Hepatocyte (in vitro differentiated cells): ENCODE measurements around the gene RAB11FIP5. TPM values are rescaled to one million over a fixed set of nuclear protein-coding genes. Genes with fewer than 3 reads are reported as not detected.
"Not testable (repeated sequence)": the region's sequence is repeated elsewhere in the genome, so short reads cannot be mapped to it uniquely, and the experiment has no call there.

ENCODE experiments used
- DNase-seq: peaks from one replicate; pipeline ENCODE4 v3.0.0-alpha.2; 2016; ENCODE audit warnings: low spot score
- H2AFZ ChIP-seq: fragments of 200-600 bp; sonication (generic); 2 replicates; pipeline ENCODE4 v1.6.0; 2016; ENCODE audit warnings: antibody characterized with exemption, mild to moderate bottlenecking
- H3K27ac ChIP-seq: fragments of 200-600 bp; sonication (generic); 2 replicates; pipeline ENCODE4 v1.5.1; 2016; ENCODE audit warnings: mild to moderate bottlenecking
- H3K27me3 ChIP-seq: fragments of 200-600 bp; sonication (generic); 2 replicates; pipeline ENCODE4 v1.6.1; 2016
- H3K36me3 ChIP-seq: fragments of 200-600 bp; sonication (generic); replicated peaks from 2 replicates; pipeline ENCODE4 v1.5.1; 2016; ENCODE audit warnings: low read depth; ENCODE audit not compliant: insufficient read depth
- H3K4me1 ChIP-seq: fragments of 200-600 bp; sonication (generic); 2 replicates; pipeline ENCODE4 v1.5.1; 2016; ENCODE audit warnings: mild to moderate bottlenecking, moderate library complexity; ENCODE audit not compliant: insufficient read depth
- H3K4me2 ChIP-seq: fragments of 200-600 bp; sonication (generic); 2 replicates; pipeline ENCODE4 v1.6.0; 2016
- H3K4me3 ChIP-seq: fragments of 200-600 bp; sonication (generic); 2 replicates; pipeline ENCODE4 v1.5.1; 2016; ENCODE audit warnings: mild to moderate bottlenecking
- H3K79me2 ChIP-seq: fragments of 200-600 bp; sonication (generic); 2 replicates; pipeline ENCODE4 v1.6.0; 2017; ENCODE audit warnings: mild to moderate bottlenecking
- H3K9me2 ChIP-seq: fragments of 200-600 bp; sonication (generic); replicated peaks from 2 replicates; pipeline ENCODE4 v1.6.0; 2017; ENCODE audit warnings: mild to moderate bottlenecking; ENCODE audit not compliant: insufficient read depth
- H3K9me3 ChIP-seq: fragments of 200-600 bp; sonication (generic); 2 replicates; pipeline ENCODE4 v1.5.1; 2016; ENCODE audit warnings: low read depth, mild to moderate bottlenecking
- H4K20me1 ChIP-seq: fragments of 200-600 bp; sonication (generic); 2 replicates; pipeline ENCODE4 v1.6.0; 2016; ENCODE audit warnings: mild to moderate bottlenecking; ENCODE audit not compliant: insufficient read depth, poor library complexity, severe bottlenecking
- EZH2 ChIP-seq: fragments of 200-600 bp; sonication (generic); IDR thresholded peaks from 2 replicates; pipeline ENCODE4 v1.6.1; 2016; ENCODE audit warnings: antibody characterized with exemption, mild to moderate bottlenecking, borderline replicate concordance
- EZH2phosphoT487 ChIP-seq: fragments of 200-600 bp; sonication (generic); IDR thresholded peaks from one replicate; pipeline ENCODE4 v1.6.1; 2018; ENCODE audit warnings: antibody characterized with exemption, mild to moderate bottlenecking, low read depth, moderate library complexity; ENCODE audit not compliant: unreplicated experiment, severe bottlenecking
- WGBS: methylation state at CpG from one replicate; pipeline ENCODE4 v1.1.6; 2016; ENCODE audit warnings: low lambda C conversion rate; ENCODE audit errors: missing lambda C conversion rate; 5-methylcytosine and 5-hydroxymethylcytosine counted together
- polyA plus RNA-seq: library from polyadenylated mRNA; unstranded; fragments of >200 nt; fragmentation: Nextera tagmentation; extraction: Ambion mirVana; gene quantifications from 2 replicates; pipeline ENCODE4 v1.2.1, GENCODE V29; 2016
- total RNA-seq: library from RNA; depleted of rRNA; stranded (reverse); fragments of >200 nt; gene quantifications from 2 replicates; pipeline ENCODE4 v1.2.3, GENCODE V29; 2014
- TF ChIP-seq, protein P1 (sequence below): fragments of 200-600 bp; sonication (generic); IDR thresholded peaks from 2 replicates; pipeline ENCODE4 v1.5.1; 2016; ENCODE audit warnings: antibody characterized with exemption, mild to moderate bottlenecking; ENCODE audit not compliant: poor library complexity

RAB11FIP5 gene
- total and polyA plus RNA-seq, 2 experiments from 2014 or later: 33.5 to 33.7 TPM

DNA sequence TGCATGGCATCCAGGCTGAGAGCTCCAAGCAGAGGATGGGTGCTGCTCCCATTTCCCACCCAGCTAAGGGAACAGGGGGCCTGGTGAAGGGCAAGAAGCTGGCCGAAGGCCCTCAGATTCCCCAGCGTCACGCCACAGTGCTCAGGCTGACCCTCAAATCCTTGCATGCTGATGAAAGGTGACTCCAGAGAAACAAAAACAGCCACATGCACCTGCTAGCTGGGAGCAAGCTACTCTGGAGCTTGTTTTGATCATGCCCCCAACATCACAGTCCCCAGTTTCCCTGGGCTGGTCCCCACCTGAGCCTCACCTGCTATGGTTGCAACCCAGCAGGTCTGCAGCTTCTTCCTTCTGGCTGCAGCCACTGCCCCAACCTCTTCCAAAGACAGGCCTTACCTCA is 13.3 kb downstream of the RAB11FIP5 start:
- TF ChIP-seq EZH2phosphoT487 (no peak), EZH2 (no peak)
- TF ChIP-seq, protein P1, sequence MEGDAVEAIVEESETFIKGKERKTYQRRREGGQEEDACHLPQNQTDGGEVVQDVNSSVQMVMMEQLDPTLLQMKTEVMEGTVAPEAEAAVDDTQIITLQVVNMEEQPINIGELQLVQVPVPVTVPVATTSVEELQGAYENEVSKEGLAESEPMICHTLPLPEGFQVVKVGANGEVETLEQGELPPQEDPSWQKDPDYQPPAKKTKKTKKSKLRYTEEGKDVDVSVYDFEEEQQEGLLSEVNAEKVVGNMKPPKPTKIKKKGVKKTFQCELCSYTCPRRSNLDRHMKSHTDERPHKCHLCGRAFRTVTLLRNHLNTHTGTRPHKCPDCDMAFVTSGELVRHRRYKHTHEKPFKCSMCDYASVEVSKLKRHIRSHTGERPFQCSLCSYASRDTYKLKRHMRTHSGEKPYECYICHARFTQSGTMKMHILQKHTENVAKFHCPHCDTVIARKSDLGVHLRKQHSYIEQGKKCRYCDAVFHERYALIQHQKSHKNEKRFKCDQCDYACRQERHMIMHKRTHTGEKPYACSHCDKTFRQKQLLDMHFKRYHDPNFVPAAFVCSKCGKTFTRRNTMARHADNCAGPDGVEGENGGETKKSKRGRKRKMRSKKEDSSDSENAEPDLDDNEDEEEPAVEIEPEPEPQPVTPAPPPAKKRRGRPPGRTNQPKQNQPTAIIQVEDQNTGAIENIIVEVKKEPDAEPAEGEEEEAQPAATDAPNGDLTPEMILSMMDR: no peak
- Histone ChIP-seq H3K9me3 (no peaks in the 10 kb centered on the region), H2AFZ (no peak overlapping the region), H3K79me2 (peaks cover 97% of the 10 kb centered on the region), H3K27me3 (no peaks in the 10 kb centered on the region), H3K4me1 (no peaks in the 10 kb centered on the region), H3K4me2 (no peak overlapping the region), H4K20me1 (peaks cover 60% of the 10 kb centered on the region), H3K27ac (no peak overlapping the region), H3K9me2 (no peaks in the 10 kb centered on the region), H3K4me3 (no peak overlapping the region), H3K36me3 (no peaks in the 10 kb centered on the region)
- no peak for DNase-seq
- WGBS: 98% methylated on average over 3 of the region's 3 CpGs

DNA sequence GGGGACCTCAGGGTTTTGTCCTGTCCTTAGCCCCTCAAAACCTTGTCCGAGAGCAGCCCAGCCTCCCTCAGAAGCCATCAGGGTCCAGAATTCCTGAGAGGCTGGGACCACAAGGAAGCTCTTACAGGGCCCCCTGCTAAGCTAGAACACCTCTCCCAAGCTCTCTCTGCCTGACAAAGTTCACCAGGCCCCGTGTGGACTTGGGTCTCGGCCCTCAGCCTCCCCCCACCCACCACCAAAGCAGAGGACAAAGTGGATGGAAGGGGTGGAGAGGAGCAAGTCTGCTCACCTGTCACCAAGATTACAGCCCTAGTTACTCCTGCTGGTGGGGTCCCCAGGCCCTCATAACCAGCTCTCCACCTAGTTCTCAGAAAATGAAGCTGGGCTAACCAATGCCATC is 16.8 kb downstream of the RAB11FIP5 start:
- no peaks in the 10 kb centered on the region for H3K36me3 ChIP-seq
- no peak overlapping the region for H3K27ac ChIP-seq
- no peak overlapping the region for H3K4me3 ChIP-seq
- peaks cover 89% of the 10 kb centered on the region for H3K79me2 ChIP-seq
- H2AFZ ChIP-seq: no peak overlapping the region
- H3K9me2 ChIP-seq: no peaks in the 10 kb centered on the region
- H3K9me3 ChIP-seq: no peaks in the 10 kb centered on the region
- H3K4me2 ChIP-seq: no peak overlapping the region
- TF ChIP-seq EZH2phosphoT487 (no peak), EZH2 (no peak)
- TF ChIP-seq, protein P1: no peak
- 86% methylated on average over 3 of the region's 3 CpGs for WGBS
- peaks cover 38% of the 10 kb centered on the region for H4K20me1 ChIP-seq
- peaks cover 26% of the 10 kb centered on the region for H3K4me1 ChIP-seq
- no peaks in the 10 kb centered on the region for H3K27me3 ChIP-seq
- no peak for DNase-seq

DNA sequence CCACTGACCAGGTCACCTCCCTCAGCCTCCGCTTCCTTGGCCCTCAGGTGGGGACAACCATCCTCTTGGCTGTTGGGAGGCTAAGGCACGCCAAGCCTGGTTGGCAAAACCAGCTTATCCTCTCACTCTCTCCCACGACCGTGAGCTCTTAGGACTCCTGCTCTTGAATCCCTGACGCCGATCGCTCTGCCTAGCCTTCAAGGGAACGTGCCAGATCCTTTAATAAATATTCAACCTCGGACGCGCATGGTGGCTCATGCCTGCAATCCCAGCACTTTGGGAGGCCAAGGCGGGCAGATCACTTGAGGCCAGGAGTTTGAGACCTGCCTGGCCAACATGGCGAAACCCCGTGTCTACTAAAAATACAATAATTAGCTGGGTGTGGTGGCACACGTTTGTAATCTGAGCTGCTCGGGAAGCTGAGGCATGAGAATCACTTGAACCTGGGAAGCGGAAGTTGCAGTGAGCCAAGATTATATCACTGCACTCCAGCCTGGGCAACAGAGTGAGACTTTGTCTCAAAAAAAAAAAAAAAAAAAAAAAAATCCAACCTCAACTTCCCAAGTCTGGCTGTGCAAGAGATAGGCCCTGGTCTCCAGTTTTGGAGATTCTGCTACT is 19.0 kb downstream of the RAB11FIP5 start:
- WGBS: 92% methylated on average over 17 of the region's 17 CpGs
- H3K36me3 ChIP-seq, DNase-seq, H3K4me2 ChIP-seq, H3K27me3 ChIP-seq, H3K27ac ChIP-seq, H3K4me3 ChIP-seq, H2AFZ ChIP-seq, H3K9me2 ChIP-seq, H3K9me3 ChIP-seq: not testable (repeated sequence)
- Histone ChIP-seq H4K20me1 (peaks cover 30% of the 10 kb centered on the region), H3K79me2 (peaks cover 84% of the 10 kb centered on the region), H3K4me1 (peaks cover 46% of the 10 kb centered on the region)

DNA sequence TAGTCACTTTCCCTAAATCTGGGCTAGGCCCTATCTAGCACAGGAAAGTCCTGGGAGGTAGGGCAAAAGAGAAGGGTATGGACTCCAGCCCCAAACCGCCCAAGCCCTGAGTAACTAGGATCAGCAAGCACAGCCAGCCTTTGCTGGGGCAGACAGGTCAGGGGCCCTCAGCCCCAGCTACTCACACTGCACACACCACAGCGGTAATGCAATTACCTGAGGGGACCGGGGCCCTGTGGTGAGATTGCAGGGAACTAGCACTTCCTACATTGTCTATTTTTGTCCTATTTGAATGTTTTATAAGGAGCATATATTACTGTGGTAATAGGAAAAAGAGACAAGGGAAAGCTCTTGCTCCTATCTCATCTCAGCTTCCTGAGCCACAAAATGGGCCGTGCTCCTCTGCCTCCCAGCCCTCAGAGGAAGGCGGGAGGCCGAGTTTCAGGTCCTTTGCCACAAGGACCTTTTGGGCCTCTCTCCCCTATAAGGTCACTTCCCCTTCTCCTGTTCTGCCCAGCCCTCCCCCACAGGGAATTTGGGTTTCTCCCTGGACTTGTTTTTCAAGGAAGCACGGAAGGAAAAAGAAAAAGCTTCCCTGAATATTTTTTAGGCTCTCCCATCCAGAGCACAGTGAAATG is 20.5 kb downstream of the RAB11FIP5 start:
- no peaks in the 10 kb centered on the region for H3K36me3 ChIP-seq
- peaks cover 21% of the 10 kb centered on the region for H4K20me1 ChIP-seq
- WGBS: 62% methylated on average over 7 of the region's 7 CpGs
- peaks cover 54% of the 10 kb centered on the region for H3K4me1 ChIP-seq
- no peaks in the 10 kb centered on the region for H3K9me2 ChIP-seq
- H3K27ac ChIP-seq: peak overlapping the region; percentile 67
- H3K27me3 ChIP-seq: no peaks in the 10 kb centered on the region
- DNase-seq: peak; percentile 62
- TF ChIP-seq, protein P1: no peak
- TF ChIP-seq EZH2 (no peak), EZH2phosphoT487 (no peak)
- peaks cover 81% of the 10 kb centered on the region for H3K79me2 ChIP-seq
- H3K4me2 ChIP-seq: peak overlapping the region; percentile 52
- H3K4me3 ChIP-seq: no peak overlapping the region
- no peak overlapping the region for H2AFZ ChIP-seq
- H3K9me3 ChIP-seq: no peaks in the 10 kb centered on the region
